Fibroblast of villous mesenchyme (primary cell): ENCODE results near the gene TSPAN4. TPM values are rescaled to one million over a fixed set of nuclear protein-coding genes. Genes with fewer than 3 reads are reported as not detected.

ENCODE experiments used
- DNase-seq: peaks from one replicate; pipeline ENCODE4 v3.0.0-alpha.2; 2010; ENCODE audit warnings: low read depth
- H3K4me3 ChIP-seq: 2 replicates; pipeline ENCODE4 v1.5.1; 2011; ENCODE audit warnings: low read depth, mild to moderate bottlenecking, low read length
- CTCF ChIP-seq: IDR thresholded peaks from 2 replicates; pipeline ENCODE4 v1.5.1; 2012; ENCODE audit warnings: low read depth, mild to moderate bottlenecking, low read length; ENCODE audit not compliant: insufficient read depth
- total RNA-seq: library from RNA; depleted of rRNA; stranded (reverse); fragments of >200 nt; gene quantifications from 2 replicates; pipeline ENCODE4 v1.2.3, GENCODE V29; 2012

Gene TSPAN4
- total RNA-seq, 1 donor: 113 TPM

- DNase-seq: peak; percentile 21
- peak; percentile 37 for TF ChIP-seq CTCF
- no peak overlapping the region for H3K4me3 ChIP-seq
These were observed 56.0 kb downstream of the TSPAN4 start for GRCh38 chr11:898540-899190.

DNA sequence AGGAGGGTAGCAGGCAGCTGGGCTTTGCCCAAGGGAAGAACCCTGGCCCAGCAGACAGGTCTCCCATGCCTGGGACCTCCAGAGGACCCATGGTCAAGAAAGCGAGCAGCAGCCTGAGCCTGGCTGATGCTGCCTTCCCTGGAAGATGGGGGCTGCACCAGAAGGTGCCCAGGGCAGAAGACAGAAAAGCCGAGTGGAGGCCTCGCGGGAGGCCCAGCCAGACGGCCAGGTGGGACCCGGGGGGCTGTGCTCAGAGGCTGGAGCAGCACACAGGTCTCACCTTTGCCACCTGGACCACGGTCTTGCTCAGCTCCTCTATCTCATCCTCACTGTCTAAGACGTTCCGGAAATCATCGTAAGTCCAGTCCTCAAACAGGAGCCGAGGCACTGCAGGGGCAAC, 57.1 kb downstream of the TSPAN4 start:
- no peak for DNase-seq
- no peak for TF ChIP-seq CTCF
- H3K4me3 ChIP-seq: no peak overlapping the region

GRCh38 chr11:900545-900944, 57.9 kb downstream of the TSPAN4 start:
- no peak for DNase-seq
- no peak for TF ChIP-seq CTCF
- no peak overlapping the region for H3K4me3 ChIP-seq

DNA sequence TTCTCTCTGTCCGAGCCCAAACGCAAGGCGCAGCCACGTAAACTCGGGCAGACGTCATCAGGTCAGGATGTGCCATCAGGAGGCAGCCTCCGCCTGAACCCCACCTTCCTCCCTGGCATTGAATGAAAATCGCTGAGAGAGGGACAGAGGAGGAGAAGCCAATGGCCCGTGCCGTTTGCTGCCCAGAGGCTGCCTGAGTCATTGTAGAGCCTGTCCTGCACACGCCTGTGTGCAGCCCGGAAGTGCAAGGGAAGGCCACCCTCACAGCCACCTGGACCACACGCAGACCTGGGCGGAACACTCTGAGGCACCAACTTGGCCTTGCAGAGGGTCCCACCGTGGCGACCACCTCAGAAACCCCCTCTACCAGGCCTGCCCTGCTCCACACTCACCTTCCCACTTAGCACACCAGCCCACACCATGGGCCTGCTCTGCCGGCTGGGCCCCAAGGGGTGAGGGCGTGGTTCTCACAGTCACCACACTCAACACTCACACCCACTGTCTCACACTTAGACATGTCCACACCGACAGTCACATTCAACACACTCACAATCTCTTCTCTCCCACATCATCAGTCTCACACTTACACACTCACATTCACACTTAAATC, 58.9 kb downstream of the TSPAN4 start:
- no peak for DNase-seq
- TF ChIP-seq CTCF: no peak
- no peak overlapping the region for H3K4me3 ChIP-seq

GRCh38 chr11:904380-904779, 61.7 kb downstream of the TSPAN4 start:
- H3K4me3 ChIP-seq: no peak overlapping the region
- no peak for DNase-seq
- no peak for TF ChIP-seq CTCF

- no peak for TF ChIP-seq CTCF
- DNase-seq: no peak
These were observed 63.3 kb downstream of the TSPAN4 start for GRCh38 chr11:905952-906351.

GRCh38 chr11:907668-908067, 65.0 kb downstream of the TSPAN4 start:
- no peak overlapping the region for H3K4me3 ChIP-seq
- TF ChIP-seq CTCF: no peak
- DNase-seq: no peak

More at GRCh38 chr11:905952-906351, 63.3 kb downstream of the TSPAN4 start:
- H3K4me3 ChIP-seq: no peak overlapping the region
